GM19455 (cell line): Measurements from ENCODE around the gene TCERG1L.
"Not testable (repeated sequence)": the region's sequence is repeated elsewhere in the genome, so short reads cannot be mapped to it uniquely, and the experiment has no call there.

ENCODE experiments used
- ATAC-seq: cut with Tn5 transposase; IDR thresholded peaks from one replicate; pipeline ENCODE4 v1.9.1; 2021; ENCODE audit not compliant: unreplicated experiment

Gene TCERG1L

GRCh38 chr10:131187926-131188325 lies 123.6 kb downstream of the TCERG1L start:
- ATAC-seq = no peak

DNA sequence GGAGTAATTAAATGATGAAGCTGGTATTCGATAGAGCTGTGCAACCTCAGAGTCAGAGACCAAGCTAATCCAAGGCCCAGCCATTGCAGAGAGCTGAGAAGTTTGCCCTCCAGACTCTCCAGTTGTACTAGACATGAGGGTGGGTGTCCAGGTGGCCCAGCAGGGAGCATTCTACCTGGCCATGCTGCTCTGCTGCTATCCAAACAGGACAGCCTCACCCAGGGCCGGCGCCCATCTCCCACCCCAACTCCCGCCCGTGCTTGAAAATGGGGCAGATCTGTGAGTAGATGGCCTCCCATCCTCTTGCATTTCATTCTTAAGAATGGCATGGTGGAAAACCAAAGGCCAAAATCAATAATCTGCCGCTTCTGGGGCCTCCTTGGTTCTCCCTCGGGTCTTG lies 124.2 kb downstream of the TCERG1L start:
- ATAC-seq = no peak

GRCh38 chr10:131186547-131187253 lies 124.8 kb downstream of the TCERG1L start:
- ATAC-seq = no peak

DNA sequence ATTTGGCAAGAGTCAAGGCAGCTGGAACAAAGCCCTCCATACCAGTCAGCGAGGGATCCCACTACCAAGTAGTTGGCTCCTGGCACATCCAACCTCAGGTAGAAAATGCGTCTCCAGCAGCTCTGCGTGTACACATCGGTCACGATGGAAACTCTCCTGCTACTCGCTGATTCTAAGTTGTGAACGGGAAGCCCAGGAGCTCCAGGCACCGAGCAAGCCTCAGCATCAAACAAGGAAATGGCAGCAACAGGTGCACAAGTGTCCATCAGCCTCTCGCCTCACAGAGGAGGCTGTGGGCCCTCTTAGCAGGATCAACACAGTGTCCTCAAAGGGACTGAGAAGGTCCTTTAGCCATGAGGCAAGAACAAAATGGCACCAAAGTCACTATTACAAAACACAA lies 127.0 kb downstream of the TCERG1L start:
- ATAC-seq = no peak

DNA sequence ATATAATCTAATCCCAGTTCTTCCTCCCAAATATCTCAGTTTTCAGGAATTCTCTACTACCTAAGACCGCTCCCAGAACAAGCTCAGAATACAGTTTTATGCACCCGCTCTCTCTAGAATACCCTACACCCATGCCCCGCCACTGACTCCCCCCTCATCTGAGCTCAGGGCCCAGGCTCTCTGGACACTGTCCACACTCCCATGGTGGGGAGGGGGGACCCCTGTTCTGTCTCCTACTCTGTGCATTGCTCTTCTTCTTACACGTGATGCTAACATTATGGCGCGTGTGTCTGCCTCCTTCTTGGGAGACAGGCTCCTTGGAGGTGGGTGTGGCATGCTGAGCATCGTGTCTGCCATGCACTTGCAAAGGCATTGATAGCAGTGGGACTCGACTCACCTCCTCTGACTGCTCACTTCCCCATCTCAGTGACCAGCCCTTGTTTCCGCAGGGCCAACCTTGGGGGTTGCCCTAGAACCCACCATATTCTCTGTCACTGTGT lies 127.9 kb downstream of the TCERG1L start:
- ATAC-seq = no peak

- ATAC-seq = no peak
Measured at GRCh38 chr10:131181456-131181855, 130.1 kb downstream of the TCERG1L start.

GRCh38 chr10:131180740-131181415 lies 130.6 kb downstream of the TCERG1L start:
- ATAC-seq = no peak

DNA sequence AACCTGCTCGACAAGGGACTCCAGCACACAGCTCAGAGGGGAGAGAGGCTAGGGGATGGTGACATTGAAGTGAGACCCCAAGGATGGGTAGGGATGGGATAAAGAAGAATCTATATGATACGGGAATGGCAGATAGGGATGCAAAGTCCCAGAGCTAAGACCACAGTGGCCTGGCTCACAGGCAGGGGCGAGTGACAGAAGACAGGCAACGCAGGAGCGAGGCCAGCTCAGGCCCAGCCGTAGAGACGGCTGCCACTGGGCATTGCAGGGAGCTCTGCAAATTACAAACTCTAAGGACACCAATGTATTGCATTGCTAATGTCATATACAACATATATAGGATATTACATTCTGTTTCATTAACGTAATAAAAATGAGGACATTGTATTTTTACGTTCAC lies 131.4 kb downstream of the TCERG1L start:
- ATAC-seq = no peak

- ATAC-seq = no peak
Measured at GRCh38 chr10:131179361-131179760, 132.2 kb downstream of the TCERG1L start.

DNA sequence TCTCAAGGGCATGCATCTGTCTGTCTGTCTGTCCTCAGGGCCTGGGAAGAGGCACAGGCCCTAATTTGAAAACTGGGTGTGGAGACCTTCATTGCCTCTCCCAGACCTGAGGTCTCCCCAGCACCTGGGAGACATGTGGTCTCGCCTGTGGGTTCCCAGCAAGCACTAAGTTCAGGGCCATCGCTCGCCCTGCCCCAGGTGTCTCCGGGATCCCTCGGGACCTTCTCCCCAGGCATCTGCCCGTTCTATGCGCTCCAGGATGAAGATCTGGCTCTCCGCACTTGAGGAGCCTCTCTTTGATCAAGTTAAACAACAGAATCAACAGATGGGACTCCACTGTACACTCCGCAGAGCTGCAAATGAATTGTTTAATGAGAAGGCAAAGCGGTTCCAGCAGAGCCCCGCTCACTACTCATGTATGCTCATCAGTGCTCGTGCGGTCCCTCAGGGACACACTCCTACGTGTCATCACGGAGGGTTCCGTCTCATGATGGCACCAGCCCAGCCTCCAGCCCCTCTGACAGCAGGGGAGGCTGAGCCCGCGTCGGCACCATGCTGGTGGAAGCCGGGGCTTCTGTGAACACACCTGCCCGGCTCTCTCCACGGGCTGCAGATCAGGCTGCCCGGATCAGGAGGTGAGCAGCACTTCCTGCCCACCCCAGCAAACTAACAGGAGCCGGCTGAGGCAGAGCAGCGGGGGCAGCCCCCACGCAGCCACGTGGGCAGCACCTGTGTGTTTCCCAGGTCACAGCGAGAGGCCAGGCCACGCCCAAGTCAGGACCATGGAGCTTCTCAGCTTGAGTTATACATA lies 132.8 kb downstream of the TCERG1L start:
- no peak for ATAC-seq

DNA sequence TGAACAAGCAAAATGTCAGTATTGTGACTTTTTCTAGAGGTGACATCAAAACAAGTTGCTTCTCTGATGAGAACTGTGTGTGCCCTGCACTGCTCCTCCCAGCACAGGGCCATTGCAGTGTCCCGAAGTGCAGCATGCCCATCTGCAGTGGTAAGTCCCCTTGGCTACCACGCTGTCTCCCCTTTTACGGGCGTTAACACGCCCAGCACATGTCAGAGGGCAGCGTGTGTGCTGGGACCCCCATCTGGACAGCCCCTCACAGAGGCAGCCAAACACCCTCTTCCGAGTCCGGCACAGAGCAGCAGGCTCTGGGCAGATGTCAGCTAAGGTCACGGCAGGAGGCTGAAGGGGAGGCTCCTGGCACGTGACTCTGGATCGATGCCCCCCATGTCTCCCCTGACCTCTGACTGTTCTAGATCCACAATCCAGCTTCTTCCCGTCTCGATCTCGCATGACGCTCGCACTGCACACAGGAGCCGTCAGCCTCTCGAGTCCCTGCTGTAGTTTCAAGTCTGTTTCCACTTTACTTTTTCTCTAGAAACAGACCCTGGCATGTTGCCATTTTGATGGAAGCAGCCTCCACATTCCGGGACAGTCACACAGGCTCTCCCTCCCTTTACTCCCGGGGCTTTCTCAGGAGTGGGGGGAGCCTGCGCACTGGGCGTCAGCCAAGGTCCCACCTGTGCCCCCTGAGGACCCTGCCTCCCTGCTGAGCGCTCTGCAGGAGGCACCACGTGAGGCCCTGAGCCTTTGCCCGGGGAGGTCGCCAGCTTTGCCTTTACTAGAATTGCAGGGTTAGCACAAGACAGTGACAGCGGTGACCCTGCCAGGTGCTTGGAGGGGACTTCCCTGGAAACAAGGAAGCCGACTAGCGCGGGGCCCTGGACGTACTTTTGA lies 133.8 kb downstream of the TCERG1L start:
- no peak for ATAC-seq

GRCh38 chr10:131176907-131177306 lies 134.6 kb downstream of the TCERG1L start:
- ATAC-seq = no peak

GRCh38 chr10:131176324-131176723 lies 135.2 kb downstream of the TCERG1L start:
- ATAC-seq = not testable (repeated sequence)

- ATAC-seq = no peak
Measured at GRCh38 chr10:131175891-131176290, 135.6 kb downstream of the TCERG1L start.

DNA sequence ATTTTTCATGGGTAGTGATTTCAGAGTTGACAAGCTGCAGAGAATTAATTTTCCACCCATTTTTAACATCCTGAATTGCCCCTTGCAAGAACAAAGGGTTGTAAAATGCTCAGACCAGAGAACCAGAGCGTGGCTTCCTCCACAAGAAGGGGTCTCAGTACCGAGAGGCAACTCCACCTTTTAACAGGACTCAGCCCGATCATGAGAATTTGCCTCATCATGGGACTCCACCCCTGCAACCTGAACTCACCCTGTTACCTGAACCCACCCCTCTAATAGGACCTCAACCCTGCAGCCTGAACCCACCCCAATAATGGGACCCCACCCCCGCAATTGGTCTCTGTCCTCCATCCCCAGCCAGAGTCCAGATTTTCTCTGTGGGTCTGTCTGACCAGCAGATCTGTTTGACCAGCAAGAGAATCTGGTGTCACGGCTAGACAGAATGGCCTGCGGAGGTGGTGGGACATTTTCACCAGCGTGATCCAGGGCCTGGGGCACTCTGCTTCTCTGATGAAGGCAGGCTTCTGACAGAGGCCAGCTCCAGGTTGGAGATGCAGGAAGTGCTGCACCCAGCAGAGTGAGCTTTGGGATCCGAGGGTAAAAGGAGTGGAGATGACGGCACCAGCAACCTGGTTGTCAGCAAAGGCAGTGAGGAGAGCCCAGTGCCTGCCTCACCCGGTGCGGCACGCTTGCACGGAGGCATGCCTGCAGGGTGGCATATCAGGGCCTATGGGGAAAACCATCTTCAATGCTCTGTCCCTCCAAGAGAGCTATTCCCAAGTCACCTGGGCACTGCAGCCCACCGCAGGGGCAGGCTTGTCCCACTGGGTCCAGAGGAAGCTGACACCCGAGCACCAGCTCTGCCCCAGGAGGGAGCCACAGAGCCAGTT lies 136.6 kb downstream of the TCERG1L start:
- ATAC-seq = no peak

GRCh38 chr10:131174211-131174565 lies 137.3 kb downstream of the TCERG1L start:
- ATAC-seq = no peak

GRCh38 chr10:131173484-131174210 lies 137.9 kb downstream of the TCERG1L start:
- ATAC-seq = no peak

- no peak for ATAC-seq
Measured at GRCh38 chr10:131172433-131172832, 139.1 kb downstream of the TCERG1L start.

DNA sequence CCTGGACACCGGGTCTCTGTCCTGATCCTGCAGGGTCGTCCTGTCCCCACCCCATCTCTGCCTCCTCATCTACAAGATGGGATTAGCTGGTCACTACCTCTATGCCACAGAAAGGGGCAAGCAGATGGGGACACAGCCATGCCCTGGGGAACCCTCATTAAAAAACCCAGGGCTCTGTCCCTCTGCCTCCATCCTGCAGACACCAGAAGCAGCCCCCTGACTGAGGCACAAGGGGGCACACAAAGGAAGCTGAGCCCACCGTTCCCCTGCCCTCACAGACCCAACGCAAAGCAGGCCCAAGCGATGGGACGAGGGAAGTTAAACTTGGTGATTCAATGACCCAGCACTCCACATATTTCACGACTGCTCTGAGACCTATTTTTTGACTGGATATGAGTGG lies 142.4 kb downstream of the TCERG1L start:
- ATAC-seq = no peak
